SHP77 (cell line): ENCODE data around the gene GYG1.
"Not testable (repeated sequence)": the region's sequence is repeated elsewhere in the genome, so short reads cannot be mapped to it uniquely, and the experiment has no call there.

ENCODE experiments used
- DNase-seq, 2 experiments: peaks; one replicate each; lab custom pipeline; 2025; lab: John Stamatoyannopoulos, UW

Gene GYG1

DNA sequence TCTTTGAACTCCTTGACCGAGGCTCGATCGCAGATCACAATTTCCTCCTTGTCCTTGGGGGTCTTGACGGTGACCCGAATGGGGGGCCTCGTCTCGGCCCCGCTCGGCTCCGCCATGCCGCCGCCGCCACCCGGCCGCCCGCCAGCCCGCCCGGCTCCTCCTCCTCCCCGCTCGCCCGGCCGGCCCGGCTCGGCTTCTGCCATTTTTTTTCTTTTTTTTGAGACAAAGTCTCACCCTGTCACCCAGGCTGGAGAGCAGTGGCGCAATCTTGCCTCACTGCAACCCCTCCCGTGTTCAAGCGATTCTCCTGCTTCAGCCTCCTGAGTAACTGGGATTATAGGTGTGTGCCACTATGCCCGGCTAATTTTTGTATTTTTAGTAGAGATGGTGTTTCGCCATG lies 3.8 kb upstream of the GYG1 start:
- not testable (repeated sequence) for DNase-seq

DNA sequence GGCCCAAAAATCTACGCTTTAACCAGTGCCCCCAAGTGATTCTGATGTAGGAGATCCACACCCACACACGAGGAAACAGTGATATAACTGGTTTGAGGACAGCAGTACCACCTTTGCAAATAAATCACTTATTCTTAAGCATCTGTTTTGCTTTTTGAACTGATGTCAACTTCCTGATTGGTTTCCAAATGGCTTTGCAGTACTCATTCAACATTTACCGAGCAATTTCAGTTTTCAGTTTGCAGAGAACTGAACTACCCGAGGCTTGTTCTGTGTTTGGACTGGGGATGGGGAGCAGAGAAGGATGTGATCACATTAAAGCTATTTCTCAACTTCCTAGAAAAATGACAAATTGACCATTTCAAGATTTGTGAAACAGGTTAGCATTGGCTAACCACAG lies 1.1 kb upstream of the GYG1 start:
- DNase-seq = no peak

DNA sequence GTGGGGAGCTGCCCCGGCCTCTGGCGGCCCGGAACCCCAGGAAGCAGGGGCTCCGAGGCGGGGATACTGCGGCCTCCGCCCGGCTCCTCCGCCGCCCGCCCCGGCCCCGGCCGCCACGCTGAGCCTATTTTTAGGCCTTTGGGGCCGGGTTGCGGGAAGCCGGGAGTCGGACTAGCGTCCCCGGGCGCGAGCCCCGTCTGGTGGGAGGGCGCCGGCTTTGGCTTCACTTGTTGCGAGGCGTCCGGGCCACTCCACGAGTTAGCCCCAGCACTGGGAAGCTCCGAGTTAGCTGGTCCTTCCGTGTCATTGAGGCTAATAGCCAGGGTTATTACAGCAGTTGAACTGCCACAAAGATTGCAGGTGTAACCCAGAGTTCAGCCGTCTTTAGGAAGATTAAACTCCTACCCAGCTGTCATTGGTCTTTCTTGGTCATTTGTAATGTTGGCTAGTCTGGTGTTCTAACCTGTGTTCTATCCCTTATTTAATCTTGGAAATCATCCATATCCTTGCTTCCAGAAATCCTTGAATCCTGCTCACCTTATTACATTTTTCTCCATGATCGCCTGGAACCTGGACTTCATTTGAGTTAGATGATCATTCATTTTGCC lies 791 bp downstream of the GYG1 start:
- peak in 1 of 2 experiments; percentile 58 for DNase-seq

- DNase-seq = no peak
These were observed 1.4 kb downstream of the GYG1 start for GRCh38 chr3:148992635-148993255.

GRCh38 chr3:148997623-148998022 lies 6.3 kb downstream of the GYG1 start:
- DNase-seq = no peak

GRCh38 chr3:148998297-148998696 lies 7.0 kb downstream of the GYG1 start:
- no peak for DNase-seq

- DNase-seq = no peak
These were observed 7.5 kb downstream of the GYG1 start for GRCh38 chr3:148998715-148999423.

DNA sequence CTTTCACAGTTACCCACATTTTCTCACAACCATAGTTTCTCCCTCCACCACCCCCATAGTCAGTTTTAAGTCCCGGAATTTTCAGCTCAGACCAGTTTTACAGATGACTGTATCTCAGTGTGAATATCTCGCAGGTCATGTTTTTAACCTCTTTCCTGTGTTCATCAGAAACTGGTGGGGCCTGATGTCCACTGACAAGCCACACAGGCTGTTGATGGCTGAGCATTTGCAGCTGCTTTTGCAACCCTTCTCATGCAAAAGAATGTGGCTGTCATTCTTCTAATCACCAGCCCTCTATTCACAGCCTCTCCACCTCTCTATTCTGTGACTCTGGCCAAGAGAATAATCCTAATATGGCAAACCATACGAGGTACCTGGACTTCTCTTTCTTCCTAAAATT lies 8.5 kb downstream of the GYG1 start:
- DNase-seq = no peak

DNA sequence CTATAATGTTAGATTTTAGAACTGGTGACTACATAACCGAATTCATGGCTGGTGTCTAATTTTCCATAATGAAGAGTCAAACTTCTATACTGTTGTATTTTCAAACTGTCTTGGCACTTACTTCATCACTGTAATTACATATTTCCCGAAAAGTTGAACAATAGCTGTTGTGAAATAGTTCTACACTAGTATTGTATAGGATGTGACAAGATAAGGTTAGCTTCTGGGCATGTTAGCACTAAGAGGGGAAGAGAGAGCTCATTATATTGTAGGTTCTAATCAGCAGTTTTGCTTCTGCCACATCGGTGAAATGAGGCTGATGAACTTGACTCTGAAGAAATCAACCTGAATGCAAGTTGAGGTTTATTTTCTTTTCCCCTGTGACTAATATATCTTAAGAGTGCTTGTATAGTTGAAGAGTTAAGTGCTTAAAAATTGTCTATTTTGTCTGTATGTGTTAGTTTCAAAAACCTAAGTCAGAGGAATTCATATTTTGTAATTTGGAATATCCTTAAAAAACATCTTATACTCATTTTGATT lies 8.9 kb downstream of the GYG1 start:
- no peak for DNase-seq

DNA sequence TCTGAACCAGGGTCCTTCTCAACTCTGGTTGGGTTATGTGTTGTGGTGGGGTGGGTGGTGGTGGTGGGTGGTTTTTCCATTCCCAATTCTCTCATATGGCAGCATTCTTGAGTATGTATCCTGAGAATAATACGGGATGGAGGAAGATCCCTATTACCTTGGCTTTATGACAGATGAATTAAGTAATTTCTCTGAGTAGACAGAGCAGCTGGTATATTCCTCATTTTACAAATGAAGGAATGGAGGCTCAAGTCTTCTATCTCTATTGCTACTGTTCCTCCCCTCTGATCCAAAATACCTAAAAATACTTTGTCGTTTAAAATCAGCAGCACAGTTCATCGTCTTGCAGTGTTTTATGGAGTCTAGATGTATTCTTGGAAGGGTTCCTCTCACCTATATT lies 10.4 kb downstream of the GYG1 start:
- DNase-seq = no peak

DNA sequence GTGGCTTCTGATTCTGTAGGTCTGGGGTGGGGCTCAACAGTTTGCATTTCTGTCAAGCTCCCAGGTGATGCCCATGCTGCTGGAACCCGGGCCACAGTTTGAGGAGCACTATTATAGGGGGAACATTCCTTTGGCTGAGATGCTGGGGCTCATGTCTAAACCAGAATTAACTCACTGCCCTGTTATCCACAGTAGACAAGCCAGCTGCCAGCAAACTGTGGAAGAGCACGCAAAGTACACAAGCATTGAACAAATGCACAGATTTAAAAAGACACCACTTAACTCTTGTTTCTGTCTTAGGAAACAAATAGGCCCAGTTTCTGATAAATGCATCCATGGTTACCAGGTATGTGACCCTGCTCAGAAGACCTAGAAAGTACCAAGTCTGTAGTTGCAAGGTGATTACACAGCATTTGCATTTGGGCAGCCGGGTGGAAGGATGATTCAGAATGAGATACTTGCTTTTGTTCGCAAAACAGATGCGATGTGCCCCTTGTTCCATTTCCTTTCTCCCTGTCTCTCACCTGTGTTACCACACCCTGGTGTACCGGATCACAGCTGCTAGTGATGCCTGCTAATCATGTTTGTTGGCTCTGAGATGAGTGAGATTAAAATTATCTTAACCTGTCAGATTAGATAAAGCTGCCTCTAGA lies 12.4 kb downstream of the GYG1 start:
- peak; percentile 50 to 55 for DNase-seq

GRCh38 chr3:149004622-149005021 lies 13.3 kb downstream of the GYG1 start:
- DNase-seq = peak; percentile 76 to 85

GRCh38 chr3:149005416-149005815 lies 14.1 kb downstream of the GYG1 start:
- DNase-seq = no peak

GRCh38 chr3:149007567-149008257 lies 16.4 kb downstream of the GYG1 start:
- no peak for DNase-seq

DNA sequence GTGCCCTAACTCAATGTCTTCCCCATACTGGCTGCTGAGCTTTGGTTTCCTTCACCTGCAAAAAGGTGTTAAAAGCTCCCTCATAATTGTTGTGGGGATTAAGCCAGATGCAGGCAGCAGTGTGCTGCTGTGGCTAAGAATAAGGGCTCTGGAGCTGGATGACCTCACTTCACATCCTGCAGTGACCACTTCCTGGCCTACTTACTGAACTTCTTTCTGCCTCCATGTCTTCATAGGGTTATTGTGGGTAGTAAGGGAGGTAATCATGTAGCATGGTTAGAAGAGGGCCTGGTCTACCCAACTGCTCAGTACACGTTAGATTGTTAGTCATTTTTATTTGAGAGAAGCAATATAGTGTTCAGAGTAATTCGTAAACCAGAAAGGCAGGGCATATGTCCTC lies 18.4 kb downstream of the GYG1 start:
- DNase-seq = no peak

- no peak for DNase-seq
These were observed 19.2 kb downstream of the GYG1 start for GRCh38 chr3:149010504-149010951.

DNA sequence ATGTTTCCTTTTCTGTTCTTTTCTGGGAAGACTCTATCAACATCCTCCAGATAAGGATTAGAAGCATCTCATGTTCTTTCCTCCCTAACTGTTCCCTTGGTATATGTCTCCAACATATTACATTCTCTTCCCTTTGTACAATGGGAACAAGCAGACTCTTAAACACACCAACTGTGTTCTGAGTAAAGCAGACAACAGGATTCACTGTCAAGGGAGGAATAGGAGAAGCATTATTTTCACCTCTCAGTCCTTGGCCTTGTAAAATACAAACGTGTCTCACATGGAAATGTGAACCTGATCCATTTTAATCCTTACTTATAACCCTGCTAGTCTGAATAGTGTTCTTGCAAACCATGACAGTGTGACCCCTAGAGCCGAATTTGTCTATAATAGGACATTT lies 19.6 kb downstream of the GYG1 start:
- DNase-seq = no peak

DNA sequence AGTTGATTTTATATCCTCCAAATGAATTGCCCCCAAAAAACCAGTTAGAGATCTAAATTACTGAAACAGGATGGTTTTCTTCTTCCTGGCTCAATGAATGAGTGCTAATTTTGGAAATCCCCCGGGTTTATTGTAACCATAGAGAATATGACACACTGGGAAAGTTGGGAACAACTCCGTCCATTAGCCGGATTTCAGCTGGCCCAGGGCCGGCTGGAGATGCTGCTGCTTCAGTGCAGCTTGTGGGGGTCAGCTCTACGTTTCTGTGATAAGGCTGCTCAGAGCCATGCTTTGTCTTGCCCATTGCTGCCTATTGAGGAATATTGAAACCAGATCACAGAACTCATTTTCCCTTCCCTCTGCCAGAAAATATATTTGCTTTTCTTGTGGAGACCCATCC lies 20.3 kb downstream of the GYG1 start:
- no peak for DNase-seq

GRCh38 chr3:149013726-149014125 lies 22.4 kb downstream of the GYG1 start:
- DNase-seq = no peak

DNA sequence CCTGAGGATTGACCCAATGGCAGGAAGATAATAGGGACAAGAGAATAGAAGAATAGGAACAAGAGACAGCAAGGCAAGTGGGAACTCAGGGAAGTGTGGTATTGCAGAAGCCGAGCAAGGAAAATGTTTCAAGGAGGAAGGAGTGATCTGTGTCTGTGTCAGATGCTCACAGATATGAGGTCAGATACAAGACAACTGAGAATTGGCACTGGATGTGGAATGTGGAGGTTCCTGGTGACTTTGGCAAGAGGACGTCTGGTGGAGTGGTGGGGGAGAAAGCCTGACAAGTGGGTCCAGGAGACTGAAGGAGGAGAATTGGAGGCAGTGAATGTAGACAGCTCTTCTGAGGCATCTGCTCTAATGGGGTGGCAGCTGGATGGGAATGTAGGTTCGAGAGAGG lies 24.1 kb downstream of the GYG1 start:
- no peak for DNase-seq

DNA sequence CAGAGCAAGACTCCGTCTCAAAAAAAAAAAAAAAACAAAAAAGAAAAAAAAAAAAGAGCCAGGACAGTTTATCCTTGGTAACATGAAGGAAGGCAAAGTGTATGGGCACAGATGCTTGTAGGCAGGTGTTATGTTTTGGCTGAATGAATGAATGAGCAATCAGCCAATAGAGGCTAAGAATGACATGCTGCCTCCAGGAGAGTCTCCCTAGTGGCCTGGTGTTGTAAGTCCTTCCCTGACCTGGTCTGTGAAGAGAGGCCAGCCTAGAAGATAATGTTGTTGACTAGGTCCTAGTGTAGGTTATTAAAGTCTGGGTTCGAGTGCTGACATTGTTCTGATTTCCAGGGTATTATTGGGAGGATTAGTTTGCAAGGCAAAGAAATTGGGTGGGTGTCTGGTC lies 24.9 kb downstream of the GYG1 start:
- DNase-seq = no peak
